Muscle layer of colon (tissue), 2 donors: ENCODE results near the gene CAPN10.

Experiments used
- H3K27ac ChIP-seq: one replicate; pipeline ENCODE4 v1.7.0; 2013; ENCODE audit warnings: low read depth, mild to moderate bottlenecking, low read length, moderate library complexity
- H3K27me3 ChIP-seq, 2 donors: one replicate each; pipeline ENCODE4 v1.7.0; 2013; ENCODE audit warnings: low read length in 2 of 2, mild to moderate bottlenecking in 2 of 2; ENCODE audit not compliant: insufficient read depth in 2 of 2, control insufficient read depth in 1 of 2
- H3K36me3 ChIP-seq: one replicate; pipeline ENCODE4 v1.7.0; 2013; ENCODE audit warnings: mild to moderate bottlenecking, low read length; ENCODE audit not compliant: insufficient read depth
- H3K4me1 ChIP-seq: one replicate; pipeline ENCODE4 v1.7.0; 2013; ENCODE audit warnings: mild to moderate bottlenecking, low read length; ENCODE audit not compliant: insufficient read depth
- H3K4me3 ChIP-seq, 2 donors: one replicate each; pipeline ENCODE4 v1.7.0; 2013; ENCODE audit warnings: low read length in 2 of 2, low read depth in 1 of 2, mild to moderate bottlenecking in 1 of 2, moderate library complexity in 1 of 2
- H3K9ac ChIP-seq: one replicate; pipeline ENCODE4 v1.7.0; 2013; ENCODE audit warnings: low read length
- H3K9me3 ChIP-seq: one replicate; pipeline ENCODE4 v1.7.0; 2013; ENCODE audit warnings: mild to moderate bottlenecking, low read length
- donor health status: abdominal sarcoma.
- donor health status: Adenocarcinoma of cecum.

CAPN10 gene

GRCh38 chr2:240643093-240643810 is 56.7 kb downstream of the CAPN10 start:
- H3K4me1 ChIP-seq = no peaks in the 10 kb centered on the region
- H3K9ac ChIP-seq = no peak overlapping the region
- H3K36me3 ChIP-seq = no peaks in the 10 kb centered on the region
- H3K27ac ChIP-seq = no peak overlapping the region
- no peak overlapping the region for H3K4me3 ChIP-seq
- peaks cover 0 to 29% of the 10 kb centered on the region in 2 donors for H3K27me3 ChIP-seq
- H3K9me3 ChIP-seq = no peaks in the 10 kb centered on the region

GRCh38 chr2:240643811-240644150 is 57.2 kb downstream of the CAPN10 start:
- Histone ChIP-seq H3K27ac (no peak overlapping the region), H3K9me3 (no peaks in the 10 kb centered on the region), H3K4me3 (no peak overlapping the region), H3K36me3 (no peaks in the 10 kb centered on the region), H3K9ac (no peak overlapping the region), H3K27me3 (peaks cover 0 to 29% of the 10 kb centered on the region in 2 donors), H3K4me1 (no peaks in the 10 kb centered on the region)

GRCh38 chr2:240644171-240644651 is 57.7 kb downstream of the CAPN10 start:
- Histone ChIP-seq H3K27me3 (peaks cover 0 to 29% of the 10 kb centered on the region in 2 donors), H3K9me3 (no peaks in the 10 kb centered on the region), H3K4me3 (no peak overlapping the region), H3K4me1 (no peaks in the 10 kb centered on the region), H3K36me3 (no peaks in the 10 kb centered on the region), H3K27ac (no peak overlapping the region), H3K9ac (no peak overlapping the region)

- Histone ChIP-seq H3K27me3 (peaks cover 0 to 29% of the 10 kb centered on the region in 2 donors), H3K9me3 (no peaks in the 10 kb centered on the region), H3K9ac (no peak overlapping the region), H3K4me1 (no peaks in the 10 kb centered on the region), H3K36me3 (no peaks in the 10 kb centered on the region), H3K4me3 (no peak overlapping the region), H3K27ac (no peak overlapping the region)
Measured at GRCh38 chr2:240644859-240645301, 58.3 kb downstream of the CAPN10 start.

GRCh38 chr2:240645346-240645745 is 58.8 kb downstream of the CAPN10 start:
- Histone ChIP-seq H3K4me3 (no peak overlapping the region), H3K4me1 (no peaks in the 10 kb centered on the region), H3K27me3 (peaks cover 0 to 29% of the 10 kb centered on the region in 2 donors), H3K36me3 (no peaks in the 10 kb centered on the region), H3K27ac (no peak overlapping the region), H3K9ac (no peak overlapping the region), H3K9me3 (no peaks in the 10 kb centered on the region)

- no peak overlapping the region for H3K4me3 ChIP-seq
- H3K27me3 ChIP-seq = peaks cover 0 to 29% of the 10 kb centered on the region in 2 donors
- H3K27ac ChIP-seq = no peak overlapping the region
- no peaks in the 10 kb centered on the region for H3K36me3 ChIP-seq
- no peaks in the 10 kb centered on the region for H3K9me3 ChIP-seq
- no peaks in the 10 kb centered on the region for H3K4me1 ChIP-seq
- H3K9ac ChIP-seq = no peak overlapping the region
Measured at GRCh38 chr2:240645801-240646175, 59.3 kb downstream of the CAPN10 start.

- Histone ChIP-seq H3K4me3 (no peak overlapping the region), H3K27me3 (peaks cover 0 to 29% of the 10 kb centered on the region in 2 donors), H3K9me3 (no peaks in the 10 kb centered on the region), H3K9ac (no peak overlapping the region), H3K27ac (no peak overlapping the region), H3K4me1 (no peaks in the 10 kb centered on the region), H3K36me3 (no peaks in the 10 kb centered on the region)
Measured at GRCh38 chr2:240646176-240646899, 59.8 kb downstream of the CAPN10 start.

GRCh38 chr2:240646900-240647502 is 60.5 kb downstream of the CAPN10 start:
- Histone ChIP-seq H3K9ac (no peak overlapping the region), H3K36me3 (no peaks in the 10 kb centered on the region), H3K9me3 (no peaks in the 10 kb centered on the region), H3K4me3 (no peak overlapping the region), H3K4me1 (no peaks in the 10 kb centered on the region), H3K27ac (no peak overlapping the region), H3K27me3 (peaks cover 0 to 27% of the 10 kb centered on the region in 2 donors)

- no peaks in the 10 kb centered on the region for H3K4me1 ChIP-seq
- H3K27me3 ChIP-seq = peaks cover 0 to 21% of the 10 kb centered on the region in 2 donors
- no peaks in the 10 kb centered on the region for H3K36me3 ChIP-seq
- H3K4me3 ChIP-seq = no peak overlapping the region
- no peak overlapping the region for H3K9ac ChIP-seq
- no peaks in the 10 kb centered on the region for H3K9me3 ChIP-seq
- no peak overlapping the region for H3K27ac ChIP-seq
Measured at GRCh38 chr2:240647503-240648154, 61.1 kb downstream of the CAPN10 start.

GRCh38 chr2:240648155-240648649 is 61.7 kb downstream of the CAPN10 start:
- H3K36me3 ChIP-seq = no peaks in the 10 kb centered on the region
- H3K9me3 ChIP-seq = no peaks in the 10 kb centered on the region
- H3K4me1 ChIP-seq = no peaks in the 10 kb centered on the region
- no peak overlapping the region for H3K27ac ChIP-seq
- peaks cover 0 to 21% of the 10 kb centered on the region in 2 donors for H3K27me3 ChIP-seq
- no peak overlapping the region for H3K4me3 ChIP-seq
- no peak overlapping the region for H3K9ac ChIP-seq
